A673 (cell line): Measurements from ENCODE around the gene MRM2. TPM values are rescaled to one million over a fixed set of nuclear protein-coding genes. Genes with fewer than 3 reads are reported as not detected.

Experiments
- BruUV-seq: library from RNA; stranded (reverse); fragments of 400-500 nt; replicated peaks from 2 replicates; lab custom pipeline; 2021; lab: Mats Ljungman, UMichigan
- CTCF ChIA-PET: fragments of 300-600 bp; sonication (Branson Sonifier 250); formaldehyde crosslinking; loops from one replicate; lab custom pipeline; 2022; ENCODE audit warnings: antibody characterized with exemption; lab: Charles Lee
- POLR2A ChIA-PET: fragments of 300-600 bp; sonication (Branson Sonifier 250); formaldehyde crosslinking; loops from one replicate; lab custom pipeline; 2022; ENCODE audit warnings: antibody characterized with exemption; ENCODE audit not compliant: low non-redundant PET; lab: Charles Lee
- DNase-seq: peaks from one replicate; pipeline ENCODE4 v3.0.0-alpha.2; 2015; ENCODE audit warnings: low spot score
- H3K27ac ChIP-seq: fragments of 200-600 bp; sonication (generic); 2 replicates; pipeline ENCODE4 v1.5.1; 2016; ENCODE audit warnings: mixed run types, low read depth, mild to moderate bottlenecking, mixed read lengths, antibody characterized with exemption, low read length; ENCODE audit not compliant: poor library complexity, severe bottlenecking
- H3K27me3 ChIP-seq: fragments of 200-600 bp; sonication (generic); replicated peaks from 2 replicates; pipeline ENCODE4 v1.6.1; 2017; ENCODE audit warnings: mixed run types, low read depth, mild to moderate bottlenecking, mixed read lengths, antibody characterized with exemption, low read length; ENCODE audit not compliant: insufficient read depth, poor library complexity
- H3K36me3 ChIP-seq: fragments of 200-600 bp; sonication (generic); 2 replicates; pipeline ENCODE4 v1.6.1; 2016; ENCODE audit warnings: mixed run types, mild to moderate bottlenecking, mixed read lengths, antibody characterized with exemption, low read length; ENCODE audit not compliant: insufficient read depth, poor library complexity, severe bottlenecking
- H3K4me1 ChIP-seq: fragments of 200-600 bp; sonication (generic); 2 replicates; pipeline ENCODE4 v1.6.1; 2017; ENCODE audit warnings: mixed run types, mild to moderate bottlenecking, mixed read lengths, antibody characterized with exemption, low read length; ENCODE audit not compliant: insufficient read depth, poor library complexity, severe bottlenecking
- H3K4me3 ChIP-seq: fragments of 200-600 bp; sonication (generic); 2 replicates; pipeline ENCODE4 v1.5.1; 2016; ENCODE audit warnings: low read depth, mixed run types, mild to moderate bottlenecking, mixed read lengths, low read length; ENCODE audit not compliant: poor library complexity, severe bottlenecking
- H3K9me3 ChIP-seq: fragments of 200-600 bp; sonication (generic); 2 replicates; pipeline ENCODE4 v1.6.1; 2016; ENCODE audit warnings: mixed run types, low read depth, mild to moderate bottlenecking, mixed read lengths, antibody characterized with exemption, low read length; ENCODE audit not compliant: poor library complexity, severe bottlenecking
- EZH2 ChIP-seq: fragments of 200-600 bp; sonication (generic); IDR thresholded peaks from 2 replicates; pipeline ENCODE4 v1.6.1; 2017; ENCODE audit warnings: borderline replicate concordance, low read depth, mild to moderate bottlenecking, mixed read lengths, antibody characterized with exemption, low read length; ENCODE audit not compliant: poor library complexity, severe bottlenecking
- intact Hi-C: fragments of 100-400 bp; cut with micrococcal nuclease; formaldehyde crosslinking; loops from one replicate; pipeline ENCODE4 v1.10.0; 2022; ENCODE audit not compliant: unreplicated experiment
- total RNA-seq: library from RNA; stranded (reverse); gene quantifications from 2 replicates; pipeline ENCODE4 v1.2.3, GENCODE V29; 2021
- TF ChIP-seq, protein P1 (sequence below): fragments of 300-800, 200-600 bp; sonication (generic); conservative IDR thresholded peaks from 2 replicates; pipeline ENCODE4 v1.5.1; 2017; ENCODE audit warnings: low read depth, mild to moderate bottlenecking, antibody characterized with exemption, low read length, moderate library complexity, mixed read lengths

Gene MRM2
- total RNA-seq, 1 experiment from 2014 or later = 50.4 TPM

DNA sequence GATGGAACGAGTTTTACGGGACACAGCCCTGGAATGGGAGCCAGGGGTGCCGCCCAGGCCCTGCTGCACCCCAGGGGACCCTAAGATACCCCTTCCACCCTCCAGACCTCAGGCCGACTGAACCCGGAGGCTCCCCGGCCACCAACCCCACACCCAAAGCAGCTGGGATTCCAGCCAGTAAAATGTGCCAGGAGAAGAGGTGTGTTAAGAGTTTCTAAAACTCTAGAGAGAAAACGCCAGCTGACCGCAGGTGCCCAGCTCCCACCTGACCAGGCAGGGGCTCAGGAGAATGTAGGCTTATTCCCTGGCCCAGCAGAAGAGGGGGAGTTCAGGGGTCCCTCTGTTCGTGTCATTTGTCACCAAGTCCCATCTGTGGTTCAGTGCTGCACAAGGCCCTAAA, 17.5 kb upstream of the MRM2 start:
- no TSS peak for BruUV-seq
- no peak for DNase-seq
- ChIA-PET POLR2A (no interaction called here), CTCF (no interaction called here)
- Histone ChIP-seq H3K27ac (no peak overlapping the region), H3K4me3 (no peak overlapping the region), H3K36me3 (no peaks in the 10 kb centered on the region), H3K9me3 (no peaks in the 10 kb centered on the region), H3K4me1 (no peaks in the 10 kb centered on the region), H3K27me3 (no peaks in the 10 kb centered on the region)
- intact Hi-C loops = no loop called here
- TF ChIP-seq EZH2 = no peak
- TF ChIP-seq, protein P1, sequence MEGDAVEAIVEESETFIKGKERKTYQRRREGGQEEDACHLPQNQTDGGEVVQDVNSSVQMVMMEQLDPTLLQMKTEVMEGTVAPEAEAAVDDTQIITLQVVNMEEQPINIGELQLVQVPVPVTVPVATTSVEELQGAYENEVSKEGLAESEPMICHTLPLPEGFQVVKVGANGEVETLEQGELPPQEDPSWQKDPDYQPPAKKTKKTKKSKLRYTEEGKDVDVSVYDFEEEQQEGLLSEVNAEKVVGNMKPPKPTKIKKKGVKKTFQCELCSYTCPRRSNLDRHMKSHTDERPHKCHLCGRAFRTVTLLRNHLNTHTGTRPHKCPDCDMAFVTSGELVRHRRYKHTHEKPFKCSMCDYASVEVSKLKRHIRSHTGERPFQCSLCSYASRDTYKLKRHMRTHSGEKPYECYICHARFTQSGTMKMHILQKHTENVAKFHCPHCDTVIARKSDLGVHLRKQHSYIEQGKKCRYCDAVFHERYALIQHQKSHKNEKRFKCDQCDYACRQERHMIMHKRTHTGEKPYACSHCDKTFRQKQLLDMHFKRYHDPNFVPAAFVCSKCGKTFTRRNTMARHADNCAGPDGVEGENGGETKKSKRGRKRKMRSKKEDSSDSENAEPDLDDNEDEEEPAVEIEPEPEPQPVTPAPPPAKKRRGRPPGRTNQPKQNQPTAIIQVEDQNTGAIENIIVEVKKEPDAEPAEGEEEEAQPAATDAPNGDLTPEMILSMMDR = no peak

DNA sequence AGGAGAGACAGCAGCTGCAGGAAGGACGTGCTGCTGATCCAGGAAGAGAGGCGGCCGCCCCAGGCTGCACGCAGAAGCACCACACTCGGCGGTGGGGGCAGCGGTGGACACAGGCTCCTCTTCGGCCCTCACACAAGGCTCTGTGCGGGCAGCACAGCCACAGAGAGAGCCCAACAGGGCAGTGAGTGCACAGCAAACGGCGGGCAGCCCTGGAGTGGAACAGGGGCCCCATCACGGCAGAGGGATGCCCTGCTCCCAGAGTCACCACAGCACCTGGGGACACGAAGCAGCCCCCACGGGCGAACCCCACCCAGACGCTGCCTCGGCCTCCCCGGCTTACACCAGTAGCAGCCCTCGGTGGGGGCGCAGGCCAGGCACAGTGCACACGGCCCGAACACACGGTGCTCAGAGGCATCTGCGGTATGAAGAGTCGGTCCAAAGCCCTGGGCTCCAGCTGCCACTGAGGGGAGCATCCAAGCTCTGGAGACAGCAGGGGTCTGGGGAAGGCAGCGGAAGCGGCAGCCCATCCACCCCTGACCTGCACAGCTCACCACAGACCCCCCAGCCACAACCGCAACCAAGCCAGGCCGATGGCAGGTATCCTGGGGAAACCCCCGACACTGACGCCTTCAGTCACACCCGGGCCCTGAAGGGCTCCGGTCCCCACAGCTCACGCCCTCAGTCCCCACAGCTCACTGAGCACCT, 16.8 kb upstream of the MRM2 start:
- H3K36me3 ChIP-seq = no peaks in the 10 kb centered on the region
- H3K27ac ChIP-seq = no peak overlapping the region
- no peaks in the 10 kb centered on the region for H3K27me3 ChIP-seq
- H3K9me3 ChIP-seq = no peaks in the 10 kb centered on the region
- no peak for DNase-seq
- no TSS peak for BruUV-seq
- POLR2A ChIA-PET = no interaction called here
- H3K4me3 ChIP-seq = no peak overlapping the region
- TF ChIP-seq, protein P1 = no peak
- TF ChIP-seq EZH2 = no peak
- CTCF ChIA-PET = no interaction called here
- no peaks in the 10 kb centered on the region for H3K4me1 ChIP-seq
- intact Hi-C loops = no loop called here

DNA sequence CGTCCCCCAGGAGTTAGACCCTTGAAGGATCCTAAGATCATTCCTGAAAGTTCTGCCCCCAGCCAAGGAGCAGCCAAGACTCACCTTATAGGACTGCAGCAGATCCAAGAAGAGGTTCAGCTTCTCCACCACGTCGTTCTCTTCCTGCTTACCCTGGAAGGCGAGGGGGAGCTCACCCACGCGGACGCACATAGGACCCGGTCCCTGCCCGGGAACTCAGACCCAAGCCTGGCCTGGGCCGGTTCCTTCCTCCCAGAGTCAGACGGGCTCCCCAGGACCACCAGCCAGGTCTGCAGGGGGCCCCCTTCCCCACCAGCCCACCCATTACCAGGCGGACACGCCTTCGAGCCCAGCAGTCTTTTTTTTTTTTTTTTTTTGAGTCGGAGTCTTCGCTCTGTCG, 15.6 kb upstream of the MRM2 start:
- intact Hi-C loops = no loop called here
- Histone ChIP-seq H3K27me3 (no peaks in the 10 kb centered on the region), H3K4me3 (no peak overlapping the region), H3K4me1 (no peaks in the 10 kb centered on the region), H3K27ac (no peak overlapping the region), H3K36me3 (no peaks in the 10 kb centered on the region), H3K9me3 (no peaks in the 10 kb centered on the region)
- TF ChIP-seq, protein P1 = no peak
- TF ChIP-seq EZH2 = no peak
- no peak for DNase-seq
- no TSS peak for BruUV-seq
- CTCF ChIA-PET = no interaction called here
- POLR2A ChIA-PET = no interaction called here
